M059J (cell line): ENCODE measurements around the gene NAA60. TPM values are rescaled to one million over a fixed set of nuclear protein-coding genes. Genes with fewer than 3 reads are reported as not detected.
"Not testable (repeated sequence)": the region's sequence is repeated elsewhere in the genome, so short reads cannot be mapped to it uniquely, and the experiment has no call there.

ENCODE experiments used
- DNase-seq: peaks from one replicate; pipeline ENCODE4 v3.0.0-alpha.2; 2012; ENCODE audit warnings: low read depth
- total RNA-seq: library from RNA; depleted of rRNA; stranded (reverse); fragments of >200 nt; shearing (Covaris generic); gene quantifications from 2 replicates; pipeline ENCODE4 v1.2.3, GENCODE V29; 2014

NAA60 gene
- total RNA-seq, 1 experiment from 2014 or later = 18.8 TPM

- DNase-seq = no peak
Observed at GRCh38 chr16:3461151-3461550, 17.7 kb downstream of the NAA60 start.

- DNase-seq = no peak
Observed at GRCh38 chr16:3465301-3465700, 21.8 kb downstream of the NAA60 start.

- no peak for DNase-seq
Observed at GRCh38 chr16:3465911-3466584, 22.6 kb downstream of the NAA60 start.

- DNase-seq = no peak
Observed at GRCh38 chr16:3467182-3467581, 23.7 kb downstream of the NAA60 start.

GRCh38 chr16:3467921-3468320 is 24.4 kb downstream of the NAA60 start:
- no peak for DNase-seq

GRCh38 chr16:3468501-3468900 is 25.0 kb downstream of the NAA60 start:
- DNase-seq = no peak

- no peak for DNase-seq
Observed at GRCh38 chr16:3469736-3470135, 26.3 kb downstream of the NAA60 start.

GRCh38 chr16:3470723-3471122 is 27.2 kb downstream of the NAA60 start:
- DNase-seq = no peak

- no peak for DNase-seq
Observed at GRCh38 chr16:3471518-3472176, 28.2 kb downstream of the NAA60 start.

- DNase-seq = no peak
Observed at GRCh38 chr16:3472878-3473595, 29.6 kb downstream of the NAA60 start.

- DNase-seq = not testable (repeated sequence)
Observed at GRCh38 chr16:3473596-3473943, 30.1 kb downstream of the NAA60 start.

- no peak for DNase-seq
Observed at GRCh38 chr16:3474136-3474779, 30.8 kb downstream of the NAA60 start.

GRCh38 chr16:3474870-3475269 is 31.4 kb downstream of the NAA60 start:
- not testable (repeated sequence) for DNase-seq

- no peak for DNase-seq
Observed at GRCh38 chr16:3475604-3476375, 32.3 kb downstream of the NAA60 start.

GRCh38 chr16:3476409-3476808 is 32.9 kb downstream of the NAA60 start:
- no peak for DNase-seq

GRCh38 chr16:3478242-3478925 is 34.9 kb downstream of the NAA60 start:
- no peak for DNase-seq

GRCh38 chr16:3479654-3480216 is 36.3 kb downstream of the NAA60 start:
- no peak for DNase-seq

GRCh38 chr16:3480901-3481695 is 37.6 kb downstream of the NAA60 start:
- peak; percentile 17 for DNase-seq

GRCh38 chr16:3481696-3482658 is 38.5 kb downstream of the NAA60 start:
- DNase-seq = no peak
